Astrocyte (in vitro differentiated cells and primary cell): Measurements from ENCODE around the gene MEI4.

Experiments
- EZH2 ChIP-seq: IDR thresholded peaks from 2 replicates; pipeline ENCODE4 v1.6.1; 2012; ENCODE audit warnings: mild to moderate bottlenecking, low read length, inconsistent platforms; ENCODE audit not compliant: insufficient read depth
- TF ChIP-seq, protein P1 (sequence below): IDR thresholded peaks from 2 replicates; pipeline ENCODE4 v1.5.1; 2011; ENCODE audit warnings: low read depth, mild to moderate bottlenecking, inconsistent platforms, low read length, moderate library complexity; ENCODE audit not compliant: insufficient read depth

- TF ChIP-seq, protein P1, sequence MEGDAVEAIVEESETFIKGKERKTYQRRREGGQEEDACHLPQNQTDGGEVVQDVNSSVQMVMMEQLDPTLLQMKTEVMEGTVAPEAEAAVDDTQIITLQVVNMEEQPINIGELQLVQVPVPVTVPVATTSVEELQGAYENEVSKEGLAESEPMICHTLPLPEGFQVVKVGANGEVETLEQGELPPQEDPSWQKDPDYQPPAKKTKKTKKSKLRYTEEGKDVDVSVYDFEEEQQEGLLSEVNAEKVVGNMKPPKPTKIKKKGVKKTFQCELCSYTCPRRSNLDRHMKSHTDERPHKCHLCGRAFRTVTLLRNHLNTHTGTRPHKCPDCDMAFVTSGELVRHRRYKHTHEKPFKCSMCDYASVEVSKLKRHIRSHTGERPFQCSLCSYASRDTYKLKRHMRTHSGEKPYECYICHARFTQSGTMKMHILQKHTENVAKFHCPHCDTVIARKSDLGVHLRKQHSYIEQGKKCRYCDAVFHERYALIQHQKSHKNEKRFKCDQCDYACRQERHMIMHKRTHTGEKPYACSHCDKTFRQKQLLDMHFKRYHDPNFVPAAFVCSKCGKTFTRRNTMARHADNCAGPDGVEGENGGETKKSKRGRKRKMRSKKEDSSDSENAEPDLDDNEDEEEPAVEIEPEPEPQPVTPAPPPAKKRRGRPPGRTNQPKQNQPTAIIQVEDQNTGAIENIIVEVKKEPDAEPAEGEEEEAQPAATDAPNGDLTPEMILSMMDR, result no peak
- no peak for TF ChIP-seq EZH2
These were observed 18.7 kb upstream of the MEI4 start for GRCh38 chr6:77633993-77634715.
